Caco-2 (cell line): Measurements from ENCODE around the gene MTLN. TPM values are rescaled to one million over a fixed set of nuclear protein-coding genes. Genes with fewer than 3 reads are reported as not detected.

ENCODE experiments used
- BruUV-seq: library from RNA; stranded (reverse); fragments of 400-500 nt; replicated peaks from 2 replicates; lab custom pipeline; 2021; lab: Mats Ljungman, UMichigan
- CTCF ChIA-PET: fragments of 300-600 bp; sonication (Branson Sonifier 250); formaldehyde crosslinking; loops from one replicate; lab custom pipeline; 2022; ENCODE audit warnings: antibody characterized with exemption; lab: Charles Lee
- POLR2A ChIA-PET: fragments of 300-600 bp; sonication (Branson Sonifier 250); formaldehyde crosslinking; loops from one replicate; lab custom pipeline; 2022; ENCODE audit warnings: antibody characterized with exemption; lab: Charles Lee
- DNase-seq, 2 experiments: peaks; one replicate each; pipeline versions ENCODE4 v3.0.0 to v3.0.0-alpha.2; 2020 to 2022
- H3K27me3 ChIP-seq: replicated peaks from 2 replicates; pipeline ENCODE4 v1.6.0; 2011; ENCODE audit warnings: low read length; ENCODE audit not compliant: control insufficient read depth, insufficient read depth
- H3K36me3 ChIP-seq: 2 replicates; pipeline ENCODE4 v1.5.1; 2011; ENCODE audit warnings: low read length; ENCODE audit not compliant: control insufficient read depth, insufficient read depth
- H3K4me1 ChIP-seq: fragments of 250-450 bp; sonication (Bioruptor Pico); 2 replicates; pipeline ENCODE4 v1.5.1; 2020; ENCODE audit warnings: mild to moderate bottlenecking
- H3K4me3 ChIP-seq: 2 replicates; pipeline ENCODE4 v1.5.1; 2011; ENCODE audit warnings: low read depth, mild to moderate bottlenecking, control low read depth, low read length
- H3K9me3 ChIP-seq: fragments of 250-450 bp; sonication (Bioruptor Pico); 2 replicates; pipeline ENCODE4 v1.5.1; 2020; ENCODE audit warnings: mild to moderate bottlenecking, moderate library complexity
- H3K27ac Mint-ChIP-seq: one replicate; pipeline ENCODE4 v1.8.0; 2022; ENCODE audit warnings: mixed read lengths; ENCODE audit not compliant: unreplicated experiment
- H3K27me3 Mint-ChIP-seq: one replicate; pipeline ENCODE4 v1.8.0; 2022; ENCODE audit warnings: mixed read lengths; ENCODE audit not compliant: insufficient read depth, unreplicated experiment
- H3K36me3 Mint-ChIP-seq: one replicate; pipeline ENCODE4 v1.8.0; 2022; ENCODE audit warnings: mild to moderate bottlenecking, mixed read lengths; ENCODE audit not compliant: insufficient read depth, unreplicated experiment
- H3K4me1 Mint-ChIP-seq: one replicate; pipeline ENCODE4 v1.8.0; 2022; ENCODE audit warnings: low read depth, mixed read lengths; ENCODE audit not compliant: unreplicated experiment
- H3K4me3 Mint-ChIP-seq: one replicate; pipeline ENCODE4 v1.8.0; 2022; ENCODE audit warnings: mild to moderate bottlenecking, moderate library complexity, mixed read lengths; ENCODE audit not compliant: unreplicated experiment
- H3K9me3 Mint-ChIP-seq: one replicate; pipeline ENCODE4 v1.8.0; 2022; ENCODE audit warnings: mixed read lengths; ENCODE audit not compliant: unreplicated experiment
- CTCF ChIP-seq, 2 experiments: fragments of 200-600 bp in 1 of 2; IDR thresholded peaks; 1 replicate in 1 of 2; 2 replicates in 1 of 2; pipeline versions ENCODE4 v1.5.1 to v1.8.0; 2011 to 2022; ENCODE audit warnings: antibody characterized with exemption in 1 of 2, control low read depth in 1 of 2, inconsistent platforms in 1 of 2, low read depth in 1 of 2, low read length in 1 of 2, mild to moderate bottlenecking in 1 of 2, moderate library complexity in 1 of 2; ENCODE audit not compliant: insufficient read depth in 1 of 2, severe bottlenecking in 1 of 2, unreplicated experiment in 1 of 2
- intact Hi-C: fragments of 100-400 bp; cut with micrococcal nuclease; formaldehyde crosslinking; loops from one replicate; pipeline ENCODE4 v1.10.0; 2022; ENCODE audit not compliant: unreplicated experiment
- total RNA-seq: library from RNA; stranded (reverse); gene quantifications from 2 replicates; pipeline ENCODE4 v1.2.3, GENCODE V29; 2022

The MTLN gene
- total RNA-seq, 1 experiment from 2014 or later = 48.7 TPM

GRCh38 chr2:110172506-110172905, 39.8 kb downstream of the MTLN start:
- ChIA-PET CTCF (no interaction called here), POLR2A (no interaction called here)
- no peak for TF ChIP-seq CTCF (IDR thresholded peaks at IDR 0.05; ENCODE audit: insufficient read depth in 1 of 2, low read depth in 1 of 2, low read length in 1 of 2, severe bottlenecking in 1 of 2, unreplicated experiment in 1 of 2)
- no peaks in the 10 kb centered on the region for H3K36me3 Mint-ChIP-seq
- Histone ChIP-seq H3K27me3 (no peaks in the 10 kb centered on the region), H3K36me3 (no peaks in the 10 kb centered on the region), H3K4me3 (no peak overlapping the region), H3K4me1 (no peaks in the 10 kb centered on the region), H3K9me3 (no peaks in the 10 kb centered on the region)
- H3K27me3 Mint-ChIP-seq = peaks cover 15% of the 10 kb centered on the region
- no peak overlapping the region for H3K4me3 Mint-ChIP-seq
- BruUV-seq = no TSS peak
- H3K27ac Mint-ChIP-seq = no peak overlapping the region
- no peaks in the 10 kb centered on the region for H3K9me3 Mint-ChIP-seq
- DNase-seq = no peak
- H3K4me1 Mint-ChIP-seq = no peaks in the 10 kb centered on the region
- intact Hi-C loops = no loop called here

GRCh38 chr2:110170102-110170501, 42.2 kb downstream of the MTLN start:
- intact Hi-C loops = no loop called here
- H3K4me3 Mint-ChIP-seq = no peak overlapping the region
- DNase-seq = no peak
- no peaks in the 10 kb centered on the region for H3K9me3 Mint-ChIP-seq
- H3K27ac Mint-ChIP-seq = no peak overlapping the region
- BruUV-seq = no TSS peak
- no peaks in the 10 kb centered on the region for H3K4me1 Mint-ChIP-seq
- H3K27me3 ChIP-seq = no peaks in the 10 kb centered on the region
- no peaks in the 10 kb centered on the region for H3K36me3 ChIP-seq
- no peaks in the 10 kb centered on the region for H3K9me3 ChIP-seq
- POLR2A ChIA-PET = no interaction called here
- CTCF ChIA-PET = no interaction called here
- no peak overlapping the region for H3K4me3 ChIP-seq
- H3K4me1 ChIP-seq = no peaks in the 10 kb centered on the region
- TF ChIP-seq CTCF (IDR thresholded peaks at IDR 0.05; ENCODE audit: insufficient read depth in 1 of 2, low read depth in 1 of 2, low read length in 1 of 2, severe bottlenecking in 1 of 2, unreplicated experiment in 1 of 2) = no peak
- H3K27me3 Mint-ChIP-seq = peaks cover 11% of the 10 kb centered on the region
- H3K36me3 Mint-ChIP-seq = no peaks in the 10 kb centered on the region

- H3K36me3 ChIP-seq = no peaks in the 10 kb centered on the region
- intact Hi-C loops = no loop called here
- H3K36me3 Mint-ChIP-seq = no peaks in the 10 kb centered on the region
- H3K4me1 Mint-ChIP-seq = no peaks in the 10 kb centered on the region
- BruUV-seq = no TSS peak
- H3K9me3 ChIP-seq = no peaks in the 10 kb centered on the region
- no peaks in the 10 kb centered on the region for H3K9me3 Mint-ChIP-seq
- TF ChIP-seq CTCF (IDR thresholded peaks at IDR 0.05; ENCODE audit: insufficient read depth in 1 of 2, low read depth in 1 of 2, low read length in 1 of 2, severe bottlenecking in 1 of 2, unreplicated experiment in 1 of 2) = no peak
- H3K27me3 Mint-ChIP-seq = peaks cover 15% of the 10 kb centered on the region
- H3K4me1 ChIP-seq = no peaks in the 10 kb centered on the region
- H3K27me3 ChIP-seq = no peaks in the 10 kb centered on the region
- H3K4me3 Mint-ChIP-seq = no peak overlapping the region
- no peak overlapping the region for H3K27ac Mint-ChIP-seq
- DNase-seq = no peak
- H3K4me3 ChIP-seq = no peak overlapping the region
- ChIA-PET POLR2A (no interaction called here), CTCF (no interaction called here)
Measured at GRCh38 chr2:110167326-110168000, 44.9 kb downstream of the MTLN start.
